ENCODE data around the gene ABCA3. TPM values are rescaled to one million over a fixed set of nuclear protein-coding genes. Genes with fewer than 3 reads are reported as not detected.
"Not testable (repeated sequence)": the region's sequence is repeated elsewhere in the genome, so short reads cannot be mapped to it uniquely, and the experiment has no call there.

Gene ABCA3
- total and polyA plus RNA-seq, 4 donors = 197 to 607 (median 411) TPM

GRCh38 chr16:2270070-2270462 lies 70.5 kb downstream of the ABCA3 start:
- Histone ChIP-seq H3K4me1 (ENCODE audit: control insufficient read depth in 5 of 5, insufficient read depth in 5 of 5, low read length in 5 of 5) (peaks cover 0 to 20% (median 6%) of the 10 kb centered on the region in 5 donors), H3K27me3 (ENCODE audit: control insufficient read depth in 3 of 3, insufficient read depth in 3 of 3, low read length in 2 of 3) (no peaks in the 10 kb centered on the region), H3K9ac (ENCODE audit: insufficient read depth in 1 of 2, low read length in 2 of 2) (no peak overlapping the region), H3K4me3 (no peak overlapping the region), H3K9me3 (ENCODE audit: control insufficient read depth in 4 of 4, insufficient read depth in 3 of 4, low read length in 3 of 4) (no peaks in the 10 kb centered on the region), H3K27ac (ENCODE audit: low read depth in 1 of 2, low read length in 1 of 2) (no peak overlapping the region), H3K36me3 (ENCODE audit: control insufficient read depth in 4 of 4, insufficient read depth in 4 of 4, low read length in 4 of 4) (peaks cover 0 to 2% (median 0%) of the 10 kb centered on the region in 4 donors)
- ATAC-seq (ENCODE audit: insufficient read depth, low FRiP score) (no peak), DNase-seq (no peak)
- 89 to 91% methylated on average over 9 of the region's 9 CpGs for WGBS, 2 donors
- TF ChIP-seq CTCF (IDR thresholded peaks at IDR 0.05; ENCODE audit: control extremely low read depth, extremely low read depth) = no peak

GRCh38 chr16:2267913-2268666 lies 72.4 kb downstream of the ABCA3 start, which contains the start of gene RNPS1:
Gene RNPS1 (minus strand): TSS chr16:2268126. CDS start chr16:2264643, 3,483 bp downstream.
- Histone ChIP-seq H3K4me1 (ENCODE audit: control insufficient read depth in 5 of 5, insufficient read depth in 5 of 5, low read length in 5 of 5) (peaks cover 0 to 20% (median 6%) of the 10 kb centered on the region in 5 donors), H3K36me3 (ENCODE audit: control insufficient read depth in 4 of 4, insufficient read depth in 4 of 4, low read length in 4 of 4) (peaks cover 0 to 7% (median under 1%) of the 10 kb centered on the region in 4 donors), H3K4me3 (peak within 1 kb of the TSS; percentile 86), H3K27me3 (ENCODE audit: control insufficient read depth in 3 of 3, insufficient read depth in 3 of 3, low read length in 2 of 3) (no peaks in the 10 kb centered on the region), H3K9me3 (ENCODE audit: control insufficient read depth in 4 of 4, insufficient read depth in 3 of 4, low read length in 3 of 4) (no peaks in the 10 kb centered on the region), H3K27ac (ENCODE audit: low read depth in 1 of 2, low read length in 1 of 2) (peak within 1 kb of the TSS; percentile 89 to 92), H3K9ac (ENCODE audit: insufficient read depth in 1 of 2, low read length in 2 of 2) (peak within 1 kb of the TSS; percentile 68 to 93)
- DNase-seq = peak; percentile 97 to 99 (median 98)
- WGBS, 2 donors = 1% methylated on average over 87 to 88 of the region's 88 CpGs
- TF ChIP-seq CTCF (IDR thresholded peaks at IDR 0.05; ENCODE audit: control extremely low read depth, extremely low read depth) = peak; percentile 5
- peak; percentile 90 for ATAC-seq (ENCODE audit: insufficient read depth, low FRiP score)

GRCh38 chr16:2267505-2267912 lies 73.0 kb downstream of the ABCA3 start:
- Histone ChIP-seq H3K4me1 (ENCODE audit: control insufficient read depth in 5 of 5, insufficient read depth in 5 of 5, low read length in 5 of 5) (peaks cover 0 to 20% (median 6%) of the 10 kb centered on the region in 5 donors), H3K27ac (ENCODE audit: low read depth in 1 of 2, low read length in 1 of 2) (peak overlapping the region; percentile 89 to 92), H3K36me3 (ENCODE audit: control insufficient read depth in 4 of 4, insufficient read depth in 4 of 4, low read length in 4 of 4) (peaks cover 2 to 11% (median 4%) of the 10 kb centered on the region in 4 donors), H3K4me3 (peak overlapping the region; percentile 86), H3K9ac (ENCODE audit: insufficient read depth in 1 of 2, low read length in 2 of 2) (peak overlapping the region; percentile 61 to 68)
- H3K9me3 ChIP-seq (ENCODE audit: control insufficient read depth in 4 of 4, insufficient read depth in 3 of 4, low read length in 3 of 4); H3K27me3 ChIP-seq (ENCODE audit: control insufficient read depth in 3 of 3, insufficient read depth in 3 of 3, low read length in 2 of 3); DNase-seq: not testable (repeated sequence)
- WGBS, 2 donors = 0 to 1% methylated on average over 23 to 54 of the region's 54 CpGs
- peak; percentile 70 for ATAC-seq (ENCODE audit: insufficient read depth, low FRiP score)

- H3K27ac ChIP-seq (ENCODE audit: low read depth in 1 of 2, low read length in 1 of 2); H3K9me3 ChIP-seq (ENCODE audit: control insufficient read depth in 4 of 4, insufficient read depth in 3 of 4, low read length in 3 of 4); ATAC-seq (ENCODE audit: insufficient read depth, low FRiP score); DNase-seq; H3K4me3 ChIP-seq; H3K27me3 ChIP-seq (ENCODE audit: control insufficient read depth in 3 of 3, insufficient read depth in 3 of 3, low read length in 2 of 3): not testable (repeated sequence)
- Histone ChIP-seq H3K4me1 (ENCODE audit: control insufficient read depth in 5 of 5, insufficient read depth in 5 of 5, low read length in 5 of 5) (peaks cover 0 to 20% (median 6%) of the 10 kb centered on the region in 5 donors), H3K36me3 (ENCODE audit: control insufficient read depth in 4 of 4, insufficient read depth in 4 of 4, low read length in 4 of 4) (peaks cover 8 to 15% (median 10%) of the 10 kb centered on the region in 4 donors), H3K9ac (ENCODE audit: insufficient read depth in 1 of 2, low read length in 2 of 2) (peak overlapping the region; percentile 61 to 68)
- WGBS, 2 donors = 6 to 13% methylated on average over 9 to 11 of the region's 12 CpGs
Measured at GRCh38 chr16:2266887-2267286, 73.6 kb downstream of the ABCA3 start.

GRCh38 chr16:2263026-2263425 lies 77.5 kb downstream of the ABCA3 start:
- H3K36me3 ChIP-seq (ENCODE audit: control insufficient read depth in 4 of 4, insufficient read depth in 4 of 4, low read length in 4 of 4) = peaks cover 19 to 36% (median 21%) of the 10 kb centered on the region in 4 donors
- not testable (repeated sequence) for ATAC-seq (ENCODE audit: insufficient read depth, low FRiP score); H3K9ac ChIP-seq (ENCODE audit: insufficient read depth in 1 of 2, low read length in 2 of 2); DNase-seq; H3K4me1 ChIP-seq (ENCODE audit: control insufficient read depth in 5 of 5, insufficient read depth in 5 of 5, low read length in 5 of 5); H3K4me3 ChIP-seq; H3K27ac ChIP-seq (ENCODE audit: low read depth in 1 of 2, low read length in 1 of 2); H3K27me3 ChIP-seq (ENCODE audit: control insufficient read depth in 3 of 3, insufficient read depth in 3 of 3, low read length in 2 of 3); H3K9me3 ChIP-seq (ENCODE audit: control insufficient read depth in 4 of 4, insufficient read depth in 3 of 4, low read length in 3 of 4)
- 88 to 89% methylated on average over 14 of the region's 14 CpGs for WGBS, 2 donors

All from lung (tissue), 12 donors.